ENCODE data around the gene MED16. TPM values are rescaled to one million over a fixed set of nuclear protein-coding genes. Genes with fewer than 3 reads are reported as not detected.

Gene MED16
- total and polyA plus RNA-seq, 2 of the 13 experiments (the other 11 are each of a cell fraction or from before 2014, with no cell fraction given) = 13.3 to 14.8 TPM

DNA sequence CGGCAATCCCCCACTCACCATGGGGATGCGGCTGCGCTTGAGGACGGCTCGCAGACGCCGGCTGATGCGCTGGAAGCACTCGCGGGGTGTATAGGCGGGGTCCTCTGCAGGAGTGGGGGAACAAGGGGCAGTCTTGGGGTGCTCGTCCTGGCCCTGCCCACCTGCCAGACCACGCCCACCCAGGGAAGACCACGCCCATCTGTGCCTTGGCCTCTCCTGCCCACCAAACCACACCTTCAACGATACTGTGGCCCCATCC, 7.0 kb upstream of the MED16 start:
- H2AFZ ChIP-seq (ENCODE audit: low read length) = no peak overlapping the region
- no peak overlapping the region for H3K27ac ChIP-seq (ENCODE audit: extremely low read length, insufficient read depth, low read length)
- H3K79me2 ChIP-seq (ENCODE audit: insufficient read depth, low read length) = no peaks in the 10 kb centered on the region
- no peaks in the 10 kb centered on the region for H3K9me3 ChIP-seq (ENCODE audit: low read length)
- ChIA-PET CTCF (ENCODE audit: low intra/inter-chr PET ratio, low total read pairs) (no interaction called here), POLR2A (no interaction called here)
- WGBS (ENCODE audit: low lambda C conversion rate) = over 99% methylated on average over 11 of the region's 15 CpGs
- no TSS peak for BruUV-seq (replicated peaks)
- DNase-seq (ENCODE audit: low spot score) (no peak), ATAC-seq (no peak), FAIRE-seq (no peak)
- no peak overlapping the region for H3K4me3 ChIP-seq (replicated peaks in 1 of 3; ENCODE audit: insufficient read depth in 1 of 3, low read depth in 2 of 3, low read length in 3 of 3)
- no peaks in the 10 kb centered on the region for H4K20me1 ChIP-seq (ENCODE audit: insufficient read depth, low read length)
- no peak overlapping the region for H3K9ac ChIP-seq (ENCODE audit: insufficient read depth, low read depth, low read length)
- TF ChIP-seq ZNF44 (CRISPR knock-in tag; IDR thresholded peaks at IDR 0.05) (no peak), RBFOX2 (IDR thresholded peaks at IDR 0.05; ENCODE audit: low read depth, low read length) (peak; percentile 51; the same call in 1 of the 2 replicates)
- no peaks in the 10 kb centered on the region for H3K4me1 ChIP-seq (ENCODE audit: insufficient read depth, low read length)
- intact Hi-C loops (cut with micrococcal nuclease; ENCODE audit: unreplicated experiment) (no loop called here), in situ Hi-C loops (cut with HindIII; ENCODE audit: extremely low pct_ligation_motif_present, low pct_unique_long_range_greater_than_20kb) (no loop called here)
- peaks cover 7 to 15% of the 10 kb centered on the region in 2 experiments; a peak in 4 of 5 replicates for H3K36me3 ChIP-seq (replicated peaks in 1 of 2; ENCODE audit: control insufficient read depth in 1 of 2, insufficient read depth in 2 of 2, low read length in 2 of 2)
- no peaks in the 10 kb centered on the region for H3K27me3 ChIP-seq (ENCODE audit: control insufficient read depth in 1 of 2, insufficient read depth in 2 of 2, low read length in 2 of 2)
- H3K4me2 ChIP-seq (ENCODE audit: low read depth, low read length) = no peak overlapping the region

GRCh38 chr19:899336-900042, 6.5 kb upstream of the MED16 start:
- Histone ChIP-seq H3K27me3 (ENCODE audit: control insufficient read depth in 1 of 2, insufficient read depth in 2 of 2, low read length in 2 of 2) (no peaks in the 10 kb centered on the region), H3K9ac (ENCODE audit: insufficient read depth, low read depth, low read length) (no peak overlapping the region), H3K27ac (ENCODE audit: extremely low read length, insufficient read depth, low read length) (no peak overlapping the region), H3K4me1 (ENCODE audit: insufficient read depth, low read length) (no peaks in the 10 kb centered on the region), H3K36me3 (replicated peaks in 1 of 2; ENCODE audit: control insufficient read depth in 1 of 2, insufficient read depth in 2 of 2, low read length in 2 of 2) (peaks cover 6 to 15% of the 10 kb centered on the region in 2 experiments; a peak in 4 of 5 replicates), H3K4me3 (replicated peaks in 1 of 3; ENCODE audit: insufficient read depth in 1 of 3, low read depth in 2 of 3, low read length in 3 of 3) (no peak overlapping the region), H4K20me1 (ENCODE audit: insufficient read depth, low read length) (no peaks in the 10 kb centered on the region), H2AFZ (ENCODE audit: low read length) (no peak overlapping the region), H3K4me2 (ENCODE audit: low read depth, low read length) (no peak overlapping the region), H3K9me3 (ENCODE audit: low read length) (no peaks in the 10 kb centered on the region), H3K79me2 (ENCODE audit: insufficient read depth, low read length) (no peaks in the 10 kb centered on the region)
- BruUV-seq (replicated peaks) = no TSS peak
- ChIA-PET POLR2A (no interaction called here), CTCF (ENCODE audit: low intra/inter-chr PET ratio, low total read pairs) (no interaction called here)
- in situ Hi-C loops (cut with HindIII; ENCODE audit: extremely low pct_ligation_motif_present, low pct_unique_long_range_greater_than_20kb) = no loop called here
- DNase-seq (ENCODE audit: low spot score) = no peak
- no peak for FAIRE-seq
- intact Hi-C loops (cut with micrococcal nuclease; ENCODE audit: unreplicated experiment) = no loop called here
- 99% methylated on average over 19 of the region's 32 CpGs for WGBS (ENCODE audit: low lambda C conversion rate)
- TF ChIP-seq CAMTA2 (CRISPR knock-in tag; IDR thresholded peaks at IDR 0.05; ENCODE audit: borderline replicate concordance) (no peak), ZNF44 (CRISPR knock-in tag; IDR thresholded peaks at IDR 0.05) (no peak), SRSF1 (optimal IDR thresholded peaks at IDR 0.05; ENCODE audit: low read depth, low read length) (no peak), TAF1 (CRISPR knock-in tag; IDR thresholded peaks at IDR 0.05) (no peak)
- ATAC-seq = no peak
